A549 (cell line): ENCODE results near the gene ZNF804A. TPM values are rescaled to one million over a fixed set of nuclear protein-coding genes. Genes with fewer than 3 reads are reported as not detected.

ENCODE experiments used
- ATAC-seq, 2 experiments: fragments of 200-7000 bp in 1 of 2; fragments of >200 bp in 1 of 2; cut with Nextera tagmentation in 1 of 2; cut with Tn5 transposase in 1 of 2; 3 replicates each; pipeline versions ENCODE4 v1.8.0 to v1.9.1; 2018 to 2020; ENCODE audit warnings: mild to moderate bottlenecking in 1 of 2, moderate library complexity in 1 of 2
- CTCF ChIA-PET: fragments of 300-600 bp; sonication (Branson Sonifier 250); formaldehyde crosslinking; extraction: SDS; loops from one replicate; lab custom pipeline; 2021; ENCODE audit warnings: antibody characterized with exemption, inconsistent platforms; lab: Yijun Ruan, JAX
- POLR2A ChIA-PET: fragments of 350-600 bp; formaldehyde crosslinking; extraction: SDS; loops from one replicate; lab custom pipeline; 2021; ENCODE audit warnings: antibody characterized with exemption, inconsistent platforms; lab: Yijun Ruan, JAX
- DNase-seq, 2 experiments: peaks; one replicate each; pipeline versions ENCODE4 v3.0.0 to v3.0.0-alpha.2; 2011 to 2016; ENCODE audit warnings: low read depth in 1 of 2, low spot score in 1 of 2
- FAIRE-seq: peaks from 2 replicates; lab custom pipeline; 2011; peaks lifted over from hg19 to GRCh38; lab: Jason Lieb, UNC
- H3K27ac ChIP-seq, 2 experiments: fragments of >200 bp; sonication (Bioruptor Twin); formaldehyde crosslinking; 3 replicates each; pipeline ENCODE4 v1.5.1; 2016 to 2017
- H3K4me1 ChIP-seq: fragments of >200 bp; sonication (Bioruptor Twin); formaldehyde crosslinking; 3 replicates; pipeline ENCODE4 v1.6.1; 2016
- H3K4me2 ChIP-seq: fragments of >200 bp; sonication (Bioruptor Twin); formaldehyde crosslinking; 3 replicates; pipeline ENCODE4 v1.6.1; 2016
- H3K4me3 ChIP-seq: fragments of >200 bp; sonication (Bioruptor Twin); formaldehyde crosslinking; 3 replicates; pipeline ENCODE4 v1.5.1; 2016
- H3K9me3 ChIP-seq: fragments of >200 bp; sonication (Bioruptor Twin); formaldehyde crosslinking; 3 replicates; pipeline ENCODE4 v1.6.1; 2016
- BHLHE40 ChIP-seq: IDR thresholded peaks from 2 replicates; pipeline ENCODE4 v1.6.1; 2012; ENCODE audit warnings: low read depth, low read length, inconsistent platforms
- CBX2 ChIP-seq: fragments of 200-600 bp; sonication (generic); IDR thresholded peaks from 2 replicates; pipeline ENCODE4 v1.6.1; 2016; ENCODE audit warnings: low read depth, mild to moderate bottlenecking, borderline replicate concordance
- CBX8 ChIP-seq: fragments of 200-600 bp; sonication (generic); IDR thresholded peaks from 2 replicates; pipeline ENCODE4 v1.6.1; 2016
- CEBPB ChIP-seq, 2 experiments: fragments of >200 bp in 1 of 2; sonication (Bioruptor Twin) in 1 of 2; formaldehyde crosslinking in 1 of 2; IDR thresholded peaks; 2 replicates each; pipeline ENCODE4 v1.6.1; 2012 to 2016
- CHD2 ChIP-seq: fragments of 150-350 bp; IDR thresholded peaks from 2 replicates; pipeline ENCODE4 v1.6.1; 2014; ENCODE audit warnings: low read length; ENCODE audit not compliant: partially characterized antibody
- CHD4 ChIP-seq: fragments of 200-600 bp; sonication (generic); IDR thresholded peaks from 2 replicates; pipeline ENCODE4 v1.6.1; 2016; ENCODE audit warnings: antibody characterized with exemption, mild to moderate bottlenecking, borderline replicate concordance
- ELK1 ChIP-seq: fragments of 150-350 bp; IDR thresholded peaks from 2 replicates; pipeline ENCODE4 v1.6.1; 2014; ENCODE audit warnings: low read depth, mild to moderate bottlenecking, low read length
- ESRRA ChIP-seq: fragments of 150-350 bp; IDR thresholded peaks from 2 replicates; pipeline ENCODE4 v1.6.1; 2014; ENCODE audit warnings: mild to moderate bottlenecking, low read length, borderline replicate concordance
- FOSB ChIP-seq: fragments of 250-450 bp; sonication (Bioruptor Pico); IDR thresholded peaks from 2 replicates; pipeline ENCODE4 v1.5.0; 2020; ENCODE audit warnings: mild to moderate bottlenecking, moderate library complexity
- HOXA7 ChIP-seq: fragments of 250-450 bp; sonication (Bioruptor Pico); IDR thresholded peaks from 2 replicates; pipeline ENCODE4 v1.5.0; 2020; ENCODE audit warnings: mild to moderate bottlenecking, moderate library complexity
- HOXB5 ChIP-seq: fragments of 250-450 bp; sonication (Bioruptor Pico); IDR thresholded peaks from 2 replicates; pipeline ENCODE4 v1.5.0; 2020; ENCODE audit warnings: mild to moderate bottlenecking, moderate library complexity
- JUN ChIP-seq, 2 experiments: fragments of >200 bp; sonication (Bioruptor Twin); formaldehyde crosslinking; IDR thresholded peaks; 2 replicates in 1 of 2; 3 replicates in 1 of 2; pipeline ENCODE4 v1.6.1; 2016 to 2017
- JUNB ChIP-seq: fragments of >200 bp; sonication (Bioruptor Twin); formaldehyde crosslinking; IDR thresholded peaks from 2 replicates; pipeline ENCODE4 v1.6.1; 2016
- MAFK ChIP-seq: fragments of 450-650 bp; IDR thresholded peaks from 2 replicates; pipeline ENCODE4 v1.6.1; 2014; ENCODE audit not compliant: partially characterized antibody
- MYC ChIP-seq: IDR thresholded peaks from 2 replicates; pipeline ENCODE4 v1.6.1; 2012; ENCODE audit warnings: mild to moderate bottlenecking, inconsistent platforms, low read length, improper control_type of control experiment, borderline replicate concordance
- NPAS2 ChIP-seq: fragments of 250-450 bp; sonication (Bioruptor Pico); IDR thresholded peaks from 2 replicates; pipeline ENCODE4 v1.8.0; 2022; ENCODE audit warnings: mild to moderate bottlenecking, moderate library complexity, borderline replicate concordance
- PBX3 ChIP-seq: IDR thresholded peaks from 2 replicates; pipeline ENCODE4 v1.6.1; 2012
- PHF8 ChIP-seq: fragments of 200-600 bp; sonication (generic); IDR thresholded peaks from 2 replicates; pipeline ENCODE4 v1.6.1; 2016; ENCODE audit warnings: low read depth, mild to moderate bottlenecking, antibody characterized with exemption, moderate library complexity, borderline replicate concordance
- POLR2AphosphoS2 ChIP-seq: conservative IDR thresholded peaks from 2 replicates; pipeline ENCODE4 v1.6.1; 2012; ENCODE audit warnings: low read length, improper control_type of control experiment, inconsistent platforms
- RARB ChIP-seq: fragments of 250-450 bp; sonication (Bioruptor Pico); IDR thresholded peaks from 2 replicates; pipeline ENCODE4 v1.8.0; 2021; ENCODE audit warnings: mild to moderate bottlenecking, moderate library complexity
- RCOR1 ChIP-seq: fragments of 150-350 bp; IDR thresholded peaks from 2 replicates; pipeline ENCODE4 v1.6.1; 2014; ENCODE audit warnings: antibody characterized with exemption, low read length, low read depth
- RFX5 ChIP-seq: fragments of 450-650 bp; IDR thresholded peaks from 2 replicates; pipeline ENCODE4 v1.7.1; 2014; ENCODE audit warnings: antibody characterized with exemption, mild to moderate bottlenecking, moderate library complexity
- SMC3 ChIP-seq: fragments of >200 bp; sonication (Bioruptor Twin); formaldehyde crosslinking; IDR thresholded peaks from 3 replicates; pipeline ENCODE4 v1.6.1; 2018; ENCODE audit warnings: inconsistent platforms
- SREBF2 ChIP-seq: fragments of 450-650 bp; IDR thresholded peaks from 2 replicates; pipeline ENCODE4 v1.6.1; 2014; ENCODE audit warnings: mild to moderate bottlenecking, moderate library complexity
- TP53 ChIP-seq: fragments of 250-450 bp; sonication (Bioruptor Pico); IDR thresholded peaks from 2 replicates; pipeline ENCODE4 v1.5.0; 2021; ENCODE audit warnings: mild to moderate bottlenecking, moderate library complexity
- USF2 ChIP-seq: fragments of 450-650 bp; IDR thresholded peaks from 2 replicates; pipeline ENCODE4 v1.6.1; 2014; ENCODE audit warnings: antibody characterized with exemption
- ZFP36 ChIP-seq: fragments of 450-650 bp; IDR thresholded peaks from 2 replicates; pipeline ENCODE4 v1.6.1; 2014; ENCODE audit warnings: borderline replicate concordance; ENCODE audit not compliant: partially characterized antibody
- ZSCAN20 ChIP-seq: fragments of 250-450 bp; sonication (Bioruptor Pico); IDR thresholded peaks from 2 replicates; pipeline ENCODE4 v1.8.0; 2022; ENCODE audit warnings: mild to moderate bottlenecking, moderate library complexity
- WGBS: methylation state at CpG from one replicate; pipeline ENCODE4 v1.1.6; 2017; ENCODE audit errors: missing lambda C conversion rate; 5-methylcytosine and 5-hydroxymethylcytosine counted together
- polyA plus RNA-seq, 4 experiments: library from polyadenylated mRNA; depleted of rRNA in 3 of 4; stranded (reverse); fragments of >200 nt; fragmentation: RNase III in 1 of 4; extraction: RNeasy Plus Mini Kit Qiagen cat#74134 plus additional on column Dnase treatment in 1 of 4; gene quantifications; 2 replicates in 3 of 4; 3 replicates in 1 of 4; pipeline ENCODE4 v1.2.3, GENCODE V29; 2011 to 2017
- TF ChIP-seq, protein P1 (sequence below): IDR thresholded peaks from 2 replicates; pipeline ENCODE4 v1.6.1; 2012
- TF ChIP-seq, protein P2 (sequence below): fragments of >200 bp; sonication (Bioruptor Twin); formaldehyde crosslinking; IDR thresholded peaks from 3 replicates; pipeline ENCODE4 v1.5.1; 2016

The ZNF804A gene
- polyA plus RNA-seq, 2 of the 4 experiments (the other 2 are of a cell fraction), result not detected

DNA sequence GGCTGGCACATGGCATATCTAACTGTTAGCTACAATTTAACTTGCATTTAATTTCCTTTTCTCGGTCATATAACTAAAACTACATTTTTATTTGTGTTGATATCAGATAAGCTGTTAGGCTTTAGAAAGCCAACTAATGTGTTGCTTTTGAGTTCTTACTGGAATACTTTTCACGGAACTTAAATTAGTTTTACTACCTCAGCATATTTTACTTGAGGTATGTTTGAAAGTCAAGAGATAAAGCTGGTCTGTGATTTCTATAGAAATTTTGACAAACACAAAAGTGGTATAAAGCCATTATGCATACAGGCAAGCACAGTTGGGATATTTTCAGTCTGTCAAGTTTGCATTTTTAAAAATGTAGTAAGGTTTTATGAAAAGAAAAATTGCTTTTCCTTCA is 162.6 kb downstream of the ZNF804A start:
- TF ChIP-seq RCOR1, result no peak
- no peak for TF ChIP-seq FOSB (CRISPR knock-in tag)
- TF ChIP-seq MAFK, result peak; percentile 63
- no peak for TF ChIP-seq ELK1
- no peak for TF ChIP-seq RARB (CRISPR knock-in tag)
- DNase-seq (no peak), FAIRE-seq (no peak), ATAC-seq (no peak)
- POLR2A ChIA-PET, result no interaction called here
- H3K27ac ChIP-seq, result no peak overlapping the region
- CTCF ChIA-PET, result interaction anchor here (0.6 kb wide), 1 partner anchor 30 kb away, joined by 3 read pairs; no protein-coding TSS in a partner anchor
- 64% methylated on average over 2 of the region's 2 CpGs for WGBS
- H3K9me3 ChIP-seq, result no peaks in the 10 kb centered on the region
- no peak overlapping the region for H3K4me2 ChIP-seq
- H3K4me1 ChIP-seq, result no peaks in the 10 kb centered on the region
- no peak overlapping the region for H3K4me3 ChIP-seq

DNA sequence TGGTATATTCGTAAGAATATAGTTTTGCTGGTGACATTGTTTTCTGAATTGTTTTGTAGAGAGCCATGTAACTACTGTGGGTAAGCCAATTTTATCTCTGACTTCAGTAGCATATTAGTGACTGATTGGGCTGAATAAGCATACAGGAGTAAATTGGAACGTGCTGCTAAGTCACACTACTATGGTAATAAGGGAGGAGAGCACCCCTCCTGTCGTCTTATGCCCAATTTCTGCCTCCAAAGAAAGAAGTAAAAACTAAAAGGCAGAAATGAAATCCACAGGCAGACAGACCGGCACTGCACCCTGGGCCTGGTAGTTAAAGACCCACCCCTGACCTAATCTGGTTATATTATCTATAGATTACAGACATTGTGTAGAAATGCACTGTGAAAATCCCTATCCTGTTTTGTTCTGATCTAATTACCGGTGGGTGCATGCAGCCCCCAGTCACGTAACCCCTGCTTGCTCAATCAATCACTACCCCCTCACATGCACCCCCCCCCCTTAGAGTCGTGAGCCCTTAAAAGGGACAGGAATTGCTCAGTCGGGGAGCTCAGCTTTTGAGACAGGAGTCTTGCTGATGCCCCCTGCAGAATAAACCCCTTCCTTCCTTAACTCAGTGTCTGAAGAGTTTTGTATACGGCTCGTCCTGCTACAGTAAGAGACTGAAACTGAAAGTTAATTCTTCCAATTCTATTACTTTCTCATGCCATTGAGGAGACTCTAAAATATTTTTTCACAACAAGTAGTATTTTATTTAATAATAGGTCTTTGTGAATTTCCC is 167.0 kb downstream of the ZNF804A start:
- Histone ChIP-seq H3K4me2 (peak overlapping the region; percentile 66), H3K9me3 (no peaks in the 10 kb centered on the region), H3K4me3 (peak overlapping the region; percentile 36), H3K4me1 (no peaks in the 10 kb centered on the region), H3K27ac (no peak overlapping the region)
- ChIA-PET CTCF (no interaction called here), POLR2A (no interaction called here)
- FAIRE-seq, result no peak
- 9% methylated on average over 9 of the region's 10 CpGs for WGBS
- ATAC-seq, result peak in 1 of 2 experiments; percentile 27; a peak in 1 of 6 replicates
- TF ChIP-seq, protein P1, sequence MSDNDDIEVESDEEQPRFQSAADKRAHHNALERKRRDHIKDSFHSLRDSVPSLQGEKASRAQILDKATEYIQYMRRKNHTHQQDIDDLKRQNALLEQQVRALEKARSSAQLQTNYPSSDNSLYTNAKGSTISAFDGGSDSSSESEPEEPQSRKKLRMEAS, result no peak
- TF ChIP-seq CHD4, result no peak
- TF ChIP-seq SMC3, result no peak
- no peak for TF ChIP-seq MYC
- TF ChIP-seq HOXA7 (CRISPR knock-in tag), result no peak
- TF ChIP-seq CEBPB (IDR thresholded peaks at IDR 0.05), result no peak
- TF ChIP-seq ZSCAN20 (CRISPR knock-in tag), result no peak
- TF ChIP-seq TP53 (CRISPR knock-in tag), result no peak
- TF ChIP-seq PBX3, result no peak
- no peak for DNase-seq

DNA sequence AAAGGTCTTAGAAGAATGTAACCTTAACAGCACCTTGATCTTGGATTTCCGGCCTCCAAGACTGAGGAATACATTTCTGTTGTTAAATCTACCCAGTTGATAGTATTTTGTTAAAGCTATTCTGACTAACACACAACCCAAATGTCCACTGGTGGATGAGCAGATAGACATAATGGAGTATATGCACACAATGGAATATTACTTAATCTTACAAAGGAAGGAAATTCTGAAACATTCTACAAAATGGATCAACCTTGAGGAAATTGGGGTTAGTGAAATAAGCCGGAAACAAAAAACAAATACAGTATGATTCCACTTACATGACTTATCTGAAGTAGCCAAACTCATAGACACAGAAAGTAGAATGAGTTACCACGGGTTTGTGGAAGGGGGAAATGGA is 168.7 kb downstream of the ZNF804A start:
- CTCF ChIA-PET, result no interaction called here

More for the DNA sequence above, 168.7 kb downstream of the ZNF804A start:
- TF ChIP-seq JUNB (no peak), BHLHE40 (no peak), SREBF2 (no peak), RFX5 (no peak), HOXB5 (CRISPR knock-in tag) (no peak), USF2 (no peak), ZFP36 (no peak), POLR2AphosphoS2 (no peak), PHF8 (no peak), CHD2 (no peak), JUN (IDR thresholded peaks at IDR 0.05) (no peak), CBX2 (no peak), NPAS2 (CRISPR knock-in tag) (no peak), MYC (no peak), ESRRA (no peak), RARB (CRISPR knock-in tag) (no peak), CBX8 (no peak), CHD4 (no peak)
- TF ChIP-seq, protein P2, sequence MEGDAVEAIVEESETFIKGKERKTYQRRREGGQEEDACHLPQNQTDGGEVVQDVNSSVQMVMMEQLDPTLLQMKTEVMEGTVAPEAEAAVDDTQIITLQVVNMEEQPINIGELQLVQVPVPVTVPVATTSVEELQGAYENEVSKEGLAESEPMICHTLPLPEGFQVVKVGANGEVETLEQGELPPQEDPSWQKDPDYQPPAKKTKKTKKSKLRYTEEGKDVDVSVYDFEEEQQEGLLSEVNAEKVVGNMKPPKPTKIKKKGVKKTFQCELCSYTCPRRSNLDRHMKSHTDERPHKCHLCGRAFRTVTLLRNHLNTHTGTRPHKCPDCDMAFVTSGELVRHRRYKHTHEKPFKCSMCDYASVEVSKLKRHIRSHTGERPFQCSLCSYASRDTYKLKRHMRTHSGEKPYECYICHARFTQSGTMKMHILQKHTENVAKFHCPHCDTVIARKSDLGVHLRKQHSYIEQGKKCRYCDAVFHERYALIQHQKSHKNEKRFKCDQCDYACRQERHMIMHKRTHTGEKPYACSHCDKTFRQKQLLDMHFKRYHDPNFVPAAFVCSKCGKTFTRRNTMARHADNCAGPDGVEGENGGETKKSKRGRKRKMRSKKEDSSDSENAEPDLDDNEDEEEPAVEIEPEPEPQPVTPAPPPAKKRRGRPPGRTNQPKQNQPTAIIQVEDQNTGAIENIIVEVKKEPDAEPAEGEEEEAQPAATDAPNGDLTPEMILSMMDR, result no peak
- H3K4me3 ChIP-seq, result no peak overlapping the region
- FAIRE-seq (no peak), DNase-seq (no peak), ATAC-seq (no peak)
- H3K9me3 ChIP-seq, result no peaks in the 10 kb centered on the region
- H3K27ac ChIP-seq, result no peak overlapping the region
- POLR2A ChIA-PET, result no interaction called here
- no peak overlapping the region for H3K4me2 ChIP-seq
- H3K4me1 ChIP-seq, result no peaks in the 10 kb centered on the region
- 41% methylated on average over 3 of the region's 3 CpGs for WGBS
